Prostate gland (tissue), 2 donors: Measurements from ENCODE around the gene GALNT14. TPM values are rescaled to one million over a fixed set of nuclear protein-coding genes. Genes with fewer than 3 reads are reported as not detected.

ENCODE experiments used
- DNase-seq: peaks from one replicate; pipeline ENCODE4 v3.0.0-alpha.2; 2019; ENCODE audit warnings: low spot score
- H3K27ac ChIP-seq, 2 donors: fragments of 200-600 bp; sonication (generic); 2 replicates each; pipeline ENCODE4 v1.5.1; 2017 to 2019
- H3K27me3 ChIP-seq: fragments of 200-600 bp; sonication (generic); replicated peaks from 2 replicates; pipeline ENCODE4 v1.5.1; 2019; ENCODE audit not compliant: insufficient read depth
- H3K36me3 ChIP-seq, 2 donors: fragments of 200-600 bp; sonication (generic); 1 replicate in 1 of 2; 2 replicates in 1 of 2; pipeline versions ENCODE4 v1.5.1 to v1.8.1; 2017 to 2019
- H3K4me1 ChIP-seq: fragments of 200-600 bp; sonication (generic); replicated peaks from 2 replicates; pipeline ENCODE4 v1.5.1; 2019
- H3K4me3 ChIP-seq, 2 donors: fragments of 200-600 bp; sonication (generic); 2 replicates each; pipeline ENCODE4 v1.5.1; 2017 to 2019
- H3K9me3 ChIP-seq: fragments of 200-600 bp; sonication (generic); 2 replicates; pipeline ENCODE4 v1.5.1; 2017
- POLR2A ChIP-seq: fragments of 450-650 bp; IDR thresholded peaks from one replicate; pipeline ENCODE4 v1.6.1; 2016; ENCODE audit warnings: antibody characterized with exemption, mild to moderate bottlenecking
- POLR2AphosphoS5 ChIP-seq: sonication (generic); formaldehyde crosslinking; IDR thresholded peaks from one replicate; pipeline ENCODE4 v1.6.1; 2017; ENCODE audit warnings: antibody characterized with exemption
- WGBS: methylation state at CpG from one replicate; pipeline ENCODE4 v1.1.5; 2018; 5-methylcytosine and 5-hydroxymethylcytosine counted together
- intact Hi-C: fragments of 100-400 bp; cut with DNase I; formaldehyde crosslinking; loops from one replicate; pipeline ENCODE4 v1.14.2; 2022
- total RNA-seq, 2 donors: library from RNA; depleted of rRNA; stranded (reverse); fragments of >200 nt; gene quantifications; one replicate each; pipeline ENCODE4 v1.1.0, GENCODE V29; 2016
- TF ChIP-seq, protein P1 (sequence below), 4 experiments: fragments of 200-600 bp in 2 of 4; fragments of 450-650 bp in 2 of 4; sonication (generic) in 2 of 4; IDR thresholded peaks; 1 replicate in 3 of 4; 2 replicates in 1 of 4; pipeline ENCODE4 v1.5.1; 2016 to 2019; ENCODE audit warnings: antibody characterized with exemption in 4 of 4, mild to moderate bottlenecking in 2 of 4, moderate library complexity in 2 of 4

Gene GALNT14
- total RNA-seq, 2 donors from 2014 or later = 0.59 to 15.5 TPM

DNA sequence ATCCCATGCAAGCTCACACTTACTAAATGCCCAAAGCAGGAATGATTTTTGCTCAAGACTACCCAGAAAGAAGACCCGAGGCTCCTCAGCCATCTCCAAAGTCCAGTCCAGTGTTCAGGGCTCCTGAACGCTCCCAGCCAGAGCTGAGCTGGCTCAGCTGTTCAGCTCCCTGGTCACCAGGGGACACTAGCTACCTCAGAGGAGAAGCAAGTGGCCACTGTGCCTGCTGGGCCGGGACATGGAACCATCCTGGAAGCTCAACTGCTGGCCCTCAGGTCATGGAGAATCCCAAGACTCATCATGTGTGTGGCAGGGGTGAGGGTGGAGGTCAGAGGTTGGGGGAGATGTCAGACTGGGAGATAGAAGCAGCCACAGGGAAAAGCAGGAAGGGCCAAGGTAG, 89.0 kb downstream of the GALNT14 start:
- DNase-seq = no peak
- intact Hi-C loops = no loop called here
- Histone ChIP-seq H3K27ac (no peak overlapping the region), H3K36me3 (no peaks in the 10 kb centered on the region), H3K4me1 (no peaks in the 10 kb centered on the region), H3K9me3 (no peaks in the 10 kb centered on the region), H3K4me3 (no peak overlapping the region), H3K27me3 (no peaks in the 10 kb centered on the region)
- 100% methylated on average over 3 of the region's 3 CpGs for WGBS
- TF ChIP-seq, protein P1, sequence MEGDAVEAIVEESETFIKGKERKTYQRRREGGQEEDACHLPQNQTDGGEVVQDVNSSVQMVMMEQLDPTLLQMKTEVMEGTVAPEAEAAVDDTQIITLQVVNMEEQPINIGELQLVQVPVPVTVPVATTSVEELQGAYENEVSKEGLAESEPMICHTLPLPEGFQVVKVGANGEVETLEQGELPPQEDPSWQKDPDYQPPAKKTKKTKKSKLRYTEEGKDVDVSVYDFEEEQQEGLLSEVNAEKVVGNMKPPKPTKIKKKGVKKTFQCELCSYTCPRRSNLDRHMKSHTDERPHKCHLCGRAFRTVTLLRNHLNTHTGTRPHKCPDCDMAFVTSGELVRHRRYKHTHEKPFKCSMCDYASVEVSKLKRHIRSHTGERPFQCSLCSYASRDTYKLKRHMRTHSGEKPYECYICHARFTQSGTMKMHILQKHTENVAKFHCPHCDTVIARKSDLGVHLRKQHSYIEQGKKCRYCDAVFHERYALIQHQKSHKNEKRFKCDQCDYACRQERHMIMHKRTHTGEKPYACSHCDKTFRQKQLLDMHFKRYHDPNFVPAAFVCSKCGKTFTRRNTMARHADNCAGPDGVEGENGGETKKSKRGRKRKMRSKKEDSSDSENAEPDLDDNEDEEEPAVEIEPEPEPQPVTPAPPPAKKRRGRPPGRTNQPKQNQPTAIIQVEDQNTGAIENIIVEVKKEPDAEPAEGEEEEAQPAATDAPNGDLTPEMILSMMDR (IDR thresholded peaks at IDR 0.05) = no peak
- TF ChIP-seq POLR2A = no peak
- TF ChIP-seq POLR2AphosphoS5 = no peak

DNA sequence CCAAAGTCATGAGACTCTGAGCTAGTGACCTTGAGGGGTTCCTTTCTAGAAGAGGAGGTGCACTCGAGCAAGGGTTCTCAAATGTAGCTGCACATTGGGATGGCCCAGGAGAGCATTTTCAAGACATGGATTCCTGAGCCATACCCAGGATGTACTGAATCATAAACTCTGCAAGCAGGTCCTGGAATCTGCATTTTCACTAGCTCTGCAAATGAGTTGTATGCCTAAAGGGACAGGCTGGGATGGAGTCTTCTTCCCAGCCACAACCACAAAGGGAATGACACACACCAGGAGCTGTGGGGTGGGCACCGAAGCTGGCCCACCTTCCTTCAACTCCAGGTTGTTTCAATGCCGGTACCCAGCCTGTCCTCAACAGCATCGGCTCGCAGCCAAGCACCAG, 90.6 kb downstream of the GALNT14 start:
- Histone ChIP-seq H3K36me3 (no peaks in the 10 kb centered on the region), H3K4me1 (no peaks in the 10 kb centered on the region), H3K4me3 (no peak overlapping the region), H3K27ac (no peak overlapping the region), H3K9me3 (no peaks in the 10 kb centered on the region), H3K27me3 (no peaks in the 10 kb centered on the region)
- intact Hi-C loops = no loop called here
- 79% methylated on average over 5 of the region's 5 CpGs for WGBS
- DNase-seq = no peak
- TF ChIP-seq, protein P1 (IDR thresholded peaks at IDR 0.05) = no peak
- TF ChIP-seq POLR2A (no peak), POLR2AphosphoS5 (no peak)

DNA sequence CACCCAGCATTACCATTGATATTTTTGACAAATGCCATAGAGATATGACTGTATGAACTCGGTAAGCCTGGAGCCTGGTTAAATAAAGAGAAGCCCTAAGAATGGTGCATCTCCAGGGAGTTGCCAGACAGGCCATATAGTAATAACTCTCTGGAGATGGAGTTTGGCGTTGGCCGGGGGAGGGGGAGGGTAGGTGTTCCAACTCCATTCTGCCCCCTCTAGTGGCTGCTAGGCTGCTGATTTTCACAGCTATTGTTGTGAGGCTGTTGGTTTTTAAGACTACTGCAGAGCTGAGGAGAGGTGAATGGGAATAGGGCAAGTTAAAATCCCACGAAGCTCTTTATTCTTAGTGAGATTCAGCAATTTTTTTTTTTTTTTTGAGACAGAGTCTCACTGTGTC, 99.9 kb downstream of the GALNT14 start:
- 78% methylated on average over 4 of the region's 4 CpGs for WGBS
- Histone ChIP-seq H3K4me3 (no peak overlapping the region), H3K27ac (no peak overlapping the region), H3K27me3 (no peaks in the 10 kb centered on the region), H3K9me3 (no peaks in the 10 kb centered on the region), H3K4me1 (no peaks in the 10 kb centered on the region), H3K36me3 (no peaks in the 10 kb centered on the region)
- intact Hi-C loops = no loop called here
- no peak for DNase-seq
- TF ChIP-seq, protein P1 (IDR thresholded peaks at IDR 0.05) = no peak
- TF ChIP-seq POLR2A (no peak), POLR2AphosphoS5 (no peak)

DNA sequence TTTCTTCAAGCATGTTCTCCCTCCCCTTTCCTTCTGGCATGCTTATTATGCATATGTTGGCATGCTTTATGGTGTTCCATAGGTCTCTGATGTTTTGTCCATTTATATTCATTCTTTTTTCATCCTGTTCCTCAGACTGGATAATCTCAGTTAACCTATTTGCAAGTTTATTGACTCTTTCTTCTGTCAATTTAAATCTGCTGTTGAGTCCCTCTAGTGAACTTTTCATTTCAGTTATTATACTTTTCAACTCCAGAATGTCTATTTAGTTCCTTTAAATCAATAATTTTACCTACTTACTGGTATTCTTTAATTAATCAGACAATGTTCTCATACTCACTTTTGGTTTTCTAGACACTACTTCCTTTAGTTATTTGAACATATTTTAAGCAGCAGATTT, 101.2 kb downstream of the GALNT14 start:
- DNase-seq = no peak
- TF ChIP-seq POLR2AphosphoS5 (no peak), POLR2A (no peak)
- TF ChIP-seq, protein P1 (IDR thresholded peaks at IDR 0.05) = no peak
- intact Hi-C loops = no loop called here
- Histone ChIP-seq H3K36me3 (no peaks in the 10 kb centered on the region), H3K9me3 (no peaks in the 10 kb centered on the region), H3K27me3 (no peaks in the 10 kb centered on the region), H3K4me3 (no peak overlapping the region), H3K27ac (no peak overlapping the region), H3K4me1 (no peaks in the 10 kb centered on the region)

DNA sequence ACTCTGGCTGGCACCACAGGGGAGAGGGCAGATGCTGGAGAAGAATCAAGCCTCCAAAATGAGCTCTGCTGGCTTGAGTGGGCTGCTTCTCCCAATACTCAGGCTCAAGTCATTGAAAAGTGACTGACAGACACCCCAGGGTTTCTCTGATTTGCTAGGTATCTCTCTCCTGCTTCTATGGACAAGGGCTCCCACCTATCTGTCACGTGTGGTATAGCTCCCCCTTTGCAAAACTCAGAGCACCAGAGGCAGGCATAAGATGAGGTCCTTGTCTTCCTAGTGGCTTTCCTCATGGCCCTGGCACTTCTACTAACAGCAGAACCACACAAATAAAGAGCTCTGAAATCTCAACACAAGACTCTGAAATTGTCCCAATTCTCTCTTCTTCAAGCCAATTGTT, 105.2 kb downstream of the GALNT14 start:
- Histone ChIP-seq H3K27ac (no peak overlapping the region), H3K4me1 (no peaks in the 10 kb centered on the region), H3K4me3 (no peak overlapping the region), H3K27me3 (no peaks in the 10 kb centered on the region), H3K36me3 (no peaks in the 10 kb centered on the region), H3K9me3 (no peaks in the 10 kb centered on the region)
- TF ChIP-seq, protein P1 (IDR thresholded peaks at IDR 0.05) = no peak
- TF ChIP-seq POLR2AphosphoS5 (no peak), POLR2A (no peak)
- 44% methylated on average over 1 of the region's 1 CpG for WGBS
- intact Hi-C loops = no loop called here
- DNase-seq = no peak
